ENCODE results near the gene KHDRBS2. TPM values are rescaled to one million over a fixed set of nuclear protein-coding genes. Genes with fewer than 3 reads are reported as not detected.

KHDRBS2 gene
- total RNA-seq, 4 donors from 2014 or later = not detected

DNA sequence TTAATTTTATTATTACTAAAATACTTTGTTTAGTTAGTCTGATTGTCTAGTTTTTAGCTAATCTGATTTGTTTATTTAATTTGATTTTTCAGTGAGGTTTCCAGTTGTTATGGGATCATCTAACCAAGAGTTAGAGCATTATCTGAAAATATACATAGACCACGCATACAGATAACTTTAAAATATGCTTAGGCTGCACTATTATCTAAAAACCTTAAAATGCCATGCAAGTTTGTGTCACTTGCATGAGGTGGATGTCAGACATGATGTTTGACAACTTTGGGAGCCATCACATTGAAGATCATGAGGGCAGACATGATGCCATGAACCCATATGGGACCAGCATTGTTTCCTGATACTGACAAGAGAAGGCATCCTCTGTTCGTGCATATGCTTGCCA, 610.3 kb downstream of the KHDRBS2 start:
- no peak for DNase-seq
- TF ChIP-seq, protein P1, sequence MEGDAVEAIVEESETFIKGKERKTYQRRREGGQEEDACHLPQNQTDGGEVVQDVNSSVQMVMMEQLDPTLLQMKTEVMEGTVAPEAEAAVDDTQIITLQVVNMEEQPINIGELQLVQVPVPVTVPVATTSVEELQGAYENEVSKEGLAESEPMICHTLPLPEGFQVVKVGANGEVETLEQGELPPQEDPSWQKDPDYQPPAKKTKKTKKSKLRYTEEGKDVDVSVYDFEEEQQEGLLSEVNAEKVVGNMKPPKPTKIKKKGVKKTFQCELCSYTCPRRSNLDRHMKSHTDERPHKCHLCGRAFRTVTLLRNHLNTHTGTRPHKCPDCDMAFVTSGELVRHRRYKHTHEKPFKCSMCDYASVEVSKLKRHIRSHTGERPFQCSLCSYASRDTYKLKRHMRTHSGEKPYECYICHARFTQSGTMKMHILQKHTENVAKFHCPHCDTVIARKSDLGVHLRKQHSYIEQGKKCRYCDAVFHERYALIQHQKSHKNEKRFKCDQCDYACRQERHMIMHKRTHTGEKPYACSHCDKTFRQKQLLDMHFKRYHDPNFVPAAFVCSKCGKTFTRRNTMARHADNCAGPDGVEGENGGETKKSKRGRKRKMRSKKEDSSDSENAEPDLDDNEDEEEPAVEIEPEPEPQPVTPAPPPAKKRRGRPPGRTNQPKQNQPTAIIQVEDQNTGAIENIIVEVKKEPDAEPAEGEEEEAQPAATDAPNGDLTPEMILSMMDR (IDR thresholded peaks at IDR 0.05) = no peak
- no peak for TF ChIP-seq POLR2A (IDR thresholded peaks at IDR 0.05)
- intact Hi-C loops (cut with DNase I) = no loop called here
- H3K27me3 ChIP-seq = no peaks in the 10 kb centered on the region
- H3K9me3 ChIP-seq = no peaks in the 10 kb centered on the region
- H3K4me1 ChIP-seq = no peaks in the 10 kb centered on the region
- H3K4me3 ChIP-seq = no peak overlapping the region
- WGBS, 2 donors = 73 to 75% methylated on average over 2 of the region's 2 CpGs
- no peak overlapping the region for H3K27ac ChIP-seq
- no peaks in the 10 kb centered on the region for H3K36me3 ChIP-seq

- Histone ChIP-seq H3K9me3 (peaks cover 0 to 4% (median 0%) of the 10 kb centered on the region in 3 donors), H3K4me3 (no peak overlapping the region), H3K4me1 (no peaks in the 10 kb centered on the region), H3K27ac (no peak overlapping the region), H3K36me3 (no peaks in the 10 kb centered on the region), H3K27me3 (no peaks in the 10 kb centered on the region)
- TF ChIP-seq, protein P1 (IDR thresholded peaks at IDR 0.05) = no peak
- TF ChIP-seq POLR2A (IDR thresholded peaks at IDR 0.05) = no peak
- intact Hi-C loops (cut with DNase I) = no loop called here
- 76 to 87% methylated on average over 1 of the region's 1 CpG for WGBS, 2 donors
- no peak for DNase-seq
These were observed 636.2 kb downstream of the KHDRBS2 start for GRCh38 chr6:61649845-61650244.

DNA sequence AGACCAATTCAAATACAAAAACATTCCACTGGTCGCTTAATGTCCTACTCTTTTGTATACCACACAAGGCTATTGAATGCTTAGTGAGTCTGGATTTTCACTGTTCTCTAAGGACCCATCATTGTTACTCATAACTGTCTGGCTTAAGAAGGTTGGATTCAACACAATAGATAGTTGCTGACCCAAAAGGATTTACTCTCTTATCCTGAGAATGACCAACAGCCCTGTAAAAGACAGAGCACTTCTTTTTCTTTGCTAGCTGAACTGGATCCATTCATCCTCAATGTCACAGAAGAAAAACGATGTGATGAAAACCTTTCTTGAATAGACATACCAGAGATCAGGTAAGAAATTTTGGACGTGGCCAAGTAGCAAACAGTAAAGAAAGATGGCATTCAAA, 645.6 kb downstream of the KHDRBS2 start:
- WGBS, 2 donors = 33 to 48% methylated on average over 3 of the region's 3 CpGs
- H3K4me1 ChIP-seq = no peaks in the 10 kb centered on the region
- H3K36me3 ChIP-seq = no peaks in the 10 kb centered on the region
- intact Hi-C loops (cut with DNase I) = no loop called here
- H3K4me3 ChIP-seq = no peak overlapping the region
- no peak for DNase-seq
- no peaks in the 10 kb centered on the region for H3K9me3 ChIP-seq
- no peaks in the 10 kb centered on the region for H3K27me3 ChIP-seq
- H3K27ac ChIP-seq = no peak overlapping the region
- no peak for TF ChIP-seq POLR2A (IDR thresholded peaks at IDR 0.05)
